Measurements from ENCODE around the gene CAMKV. TPM values are rescaled to one million over a fixed set of nuclear protein-coding genes. Genes with fewer than 3 reads are reported as not detected.

The CAMKV gene
- total RNA-seq, 4 donors from 2014 or later = not detected

- Histone ChIP-seq H3K9me3 (no peaks in the 10 kb centered on the region), H3K27ac (no peak overlapping the region), H3K4me3 (no peak overlapping the region), H3K27me3 (no peaks in the 10 kb centered on the region), H3K4me1 (no peaks in the 10 kb centered on the region), H3K36me3 (peaks cover 0 to 54% (median 6%) of the 10 kb centered on the region in 3 donors)
- no peak for DNase-seq (ENCODE audit: low spot score in 2 of 2)
- no peak for TF ChIP-seq CTCF (IDR thresholded peaks at IDR 0.05)
- TF ChIP-seq EP300 (IDR thresholded peaks at IDR 0.05) = no peak
- TF ChIP-seq POLR2A (IDR thresholded peaks at IDR 0.05) = no peak
- 81 to 91% methylated on average over 4 of the region's 4 CpGs for WGBS, 2 donors
These were observed 43.2 kb upstream of the CAMKV start for GRCh38 chr3:49912881-49913281.

- Histone ChIP-seq H3K36me3 (peaks cover 0 to 49% (median 6%) of the 10 kb centered on the region in 3 donors), H3K27ac (no peak overlapping the region), H3K4me3 (no peak overlapping the region), H3K9me3 (no peaks in the 10 kb centered on the region), H3K27me3 (no peaks in the 10 kb centered on the region), H3K4me1 (peaks cover 0 to 1% (median under 1%) of the 10 kb centered on the region in 4 donors)
- DNase-seq (ENCODE audit: low spot score in 2 of 2) = no peak
- WGBS, 2 donors = 84 to 92% methylated on average over 12 to 14 of the region's 15 CpGs
- TF ChIP-seq EP300 (IDR thresholded peaks at IDR 0.05) (no peak), POLR2A (IDR thresholded peaks at IDR 0.05) (no peak), CTCF (IDR thresholded peaks at IDR 0.05) (no peak)
These were observed 41.9 kb upstream of the CAMKV start for GRCh38 chr3:49911611-49912010.

GRCh38 chr3:49911124-49911420, 41.4 kb upstream of the CAMKV start:
- no peaks in the 10 kb centered on the region for H3K9me3 ChIP-seq

GRCh38 chr3:49910409-49911123, 40.9 kb upstream of the CAMKV start:
- Histone ChIP-seq H3K36me3 (peaks cover 0 to 49% (median 6%) of the 10 kb centered on the region in 3 donors), H3K4me3 (no peak overlapping the region), H3K27ac (no peak overlapping the region), H3K4me1 (peaks cover 0 to 11% (median 9%) of the 10 kb centered on the region in 4 donors), H3K27me3 (no peaks in the 10 kb centered on the region), H3K9me3 (no peaks in the 10 kb centered on the region)
- no peak for DNase-seq (ENCODE audit: low spot score in 2 of 2)
- 69 to 73% methylated on average over 42 to 48 of the region's 48 CpGs for WGBS, 2 donors
- TF ChIP-seq EP300 (IDR thresholded peaks at IDR 0.05) (no peak), CTCF (IDR thresholded peaks at IDR 0.05) (no peak), POLR2A (IDR thresholded peaks at IDR 0.05) (no peak)

More at GRCh38 chr3:49911124-49911420, 41.4 kb upstream of the CAMKV start:
- H3K4me3 ChIP-seq = no peak overlapping the region
- peaks cover 0 to 6% (median 4%) of the 10 kb centered on the region in 4 donors for H3K4me1 ChIP-seq
- WGBS, 2 donors = 90 to 97% methylated on average over 2 of the region's 2 CpGs
- H3K36me3 ChIP-seq = peaks cover 0 to 49% (median 6%) of the 10 kb centered on the region in 3 donors
- H3K27ac ChIP-seq = no peak overlapping the region
- no peaks in the 10 kb centered on the region for H3K27me3 ChIP-seq
- DNase-seq (ENCODE audit: low spot score in 2 of 2) = no peak
- TF ChIP-seq POLR2A (IDR thresholded peaks at IDR 0.05) (no peak), EP300 (IDR thresholded peaks at IDR 0.05) (no peak), CTCF (IDR thresholded peaks at IDR 0.05) (no peak)

GRCh38 chr3:49908373-49909199, 38.9 kb upstream of the CAMKV start:
- no peak for TF ChIP-seq EP300 (IDR thresholded peaks at IDR 0.05)
- TF ChIP-seq CTCF (IDR thresholded peaks at IDR 0.05) = no peak
- no peak for TF ChIP-seq POLR2A (IDR thresholded peaks at IDR 0.05)
- Histone ChIP-seq H3K27me3 (no peaks in the 10 kb centered on the region), H3K9me3 (no peaks in the 10 kb centered on the region), H3K36me3 (peaks cover 0 to 49% (median 6%) of the 10 kb centered on the region in 3 donors), H3K4me1 (peaks cover 0 to 20% (median 10%) of the 10 kb centered on the region in 4 donors), H3K27ac (no peak overlapping the region), H3K4me3 (no peak overlapping the region)
- 84 to 88% methylated on average over 14 of the region's 14 CpGs for WGBS, 2 donors
- no peak for DNase-seq (ENCODE audit: low spot score in 2 of 2)

Measured in tibial nerve (tissue), 4 donors.